Caco-2 (cell line): ENCODE results near the gene PRR15L. TPM values are rescaled to one million over a fixed set of nuclear protein-coding genes. Genes with fewer than 3 reads are reported as not detected.

Experiments
- Bru-seq: library from RNA; stranded (reverse); fragments of 400-500 nt; gene quantifications from one replicate; lab custom pipeline; 2021; lab: Mats Ljungman, UMichigan
- BruChase-seq, 2 experiments: library from RNA; stranded (reverse); fragments of 400-500 nt; gene quantifications; one replicate each; lab custom pipeline; 2021; lab: Mats Ljungman, UMichigan
- BruUV-seq: library from RNA; stranded (reverse); fragments of 400-500 nt; replicated peaks from 2 replicates; lab custom pipeline; 2021; lab: Mats Ljungman, UMichigan
- CTCF ChIA-PET: fragments of 300-600 bp; sonication (Branson Sonifier 250); formaldehyde crosslinking; loops from one replicate; lab custom pipeline; 2022; ENCODE audit warnings: antibody characterized with exemption; lab: Charles Lee
- POLR2A ChIA-PET: fragments of 300-600 bp; sonication (Branson Sonifier 250); formaldehyde crosslinking; loops from one replicate; lab custom pipeline; 2022; ENCODE audit warnings: antibody characterized with exemption; lab: Charles Lee
- DNase-seq, 2 experiments: peaks; one replicate each; pipeline versions ENCODE4 v3.0.0 to v3.0.0-alpha.2; 2020 to 2022
- H3K27me3 ChIP-seq: replicated peaks from 2 replicates; pipeline ENCODE4 v1.6.0; 2011; ENCODE audit warnings: low read length; ENCODE audit not compliant: control insufficient read depth, insufficient read depth
- H3K36me3 ChIP-seq: 2 replicates; pipeline ENCODE4 v1.5.1; 2011; ENCODE audit warnings: low read length; ENCODE audit not compliant: control insufficient read depth, insufficient read depth
- H3K4me1 ChIP-seq: fragments of 250-450 bp; sonication (Bioruptor Pico); 2 replicates; pipeline ENCODE4 v1.5.1; 2020; ENCODE audit warnings: mild to moderate bottlenecking
- H3K4me3 ChIP-seq: 2 replicates; pipeline ENCODE4 v1.5.1; 2011; ENCODE audit warnings: low read depth, mild to moderate bottlenecking, control low read depth, low read length
- H3K9me3 ChIP-seq: fragments of 250-450 bp; sonication (Bioruptor Pico); 2 replicates; pipeline ENCODE4 v1.5.1; 2020; ENCODE audit warnings: mild to moderate bottlenecking, moderate library complexity
- H3K27ac Mint-ChIP-seq: one replicate; pipeline ENCODE4 v1.8.0; 2022; ENCODE audit warnings: mixed read lengths; ENCODE audit not compliant: unreplicated experiment
- H3K27me3 Mint-ChIP-seq: one replicate; pipeline ENCODE4 v1.8.0; 2022; ENCODE audit warnings: mixed read lengths; ENCODE audit not compliant: insufficient read depth, unreplicated experiment
- H3K36me3 Mint-ChIP-seq: one replicate; pipeline ENCODE4 v1.8.0; 2022; ENCODE audit warnings: mild to moderate bottlenecking, mixed read lengths; ENCODE audit not compliant: insufficient read depth, unreplicated experiment
- H3K4me1 Mint-ChIP-seq: one replicate; pipeline ENCODE4 v1.8.0; 2022; ENCODE audit warnings: low read depth, mixed read lengths; ENCODE audit not compliant: unreplicated experiment
- H3K4me3 Mint-ChIP-seq: one replicate; pipeline ENCODE4 v1.8.0; 2022; ENCODE audit warnings: mild to moderate bottlenecking, moderate library complexity, mixed read lengths; ENCODE audit not compliant: unreplicated experiment
- H3K9me3 Mint-ChIP-seq: one replicate; pipeline ENCODE4 v1.8.0; 2022; ENCODE audit warnings: mixed read lengths; ENCODE audit not compliant: unreplicated experiment
- CTCF ChIP-seq, 2 experiments: fragments of 200-600 bp in 1 of 2; IDR thresholded peaks; 1 replicate in 1 of 2; 2 replicates in 1 of 2; pipeline versions ENCODE4 v1.5.1 to v1.8.0; 2011 to 2022; ENCODE audit warnings: antibody characterized with exemption in 1 of 2, control low read depth in 1 of 2, inconsistent platforms in 1 of 2, low read depth in 1 of 2, low read length in 1 of 2, mild to moderate bottlenecking in 1 of 2, moderate library complexity in 1 of 2; ENCODE audit not compliant: insufficient read depth in 1 of 2, severe bottlenecking in 1 of 2, unreplicated experiment in 1 of 2
- intact Hi-C: fragments of 100-400 bp; cut with micrococcal nuclease; formaldehyde crosslinking; loops from one replicate; pipeline ENCODE4 v1.10.0; 2022; ENCODE audit not compliant: unreplicated experiment
- long read RNA-seq: library from polyadenylated mRNA; stranded (forward); transcript quantifications from one replicate; pipeline ENCODE4 v2.0.0, GENCODE V29; 2022
- total RNA-seq: library from RNA; stranded (reverse); gene quantifications from 2 replicates; pipeline ENCODE4 v1.2.3, GENCODE V29; 2022

The PRR15L gene, protein sequence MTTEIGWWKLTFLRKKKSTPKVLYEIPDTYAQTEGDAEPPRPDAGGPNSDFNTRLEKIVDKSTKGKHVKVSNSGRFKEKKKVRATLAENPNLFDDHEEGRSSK
- 24.3 and 30.5 TPM in 2 replicates for total RNA-seq
- percentile 93 among the genes with signal in this experiment for Bru-seq, nascent RNA
- BruChase-seq, experiment 1, labeled RNA remaining after a 2-hour chase: percentile 82 among the genes with signal in this experiment
- percentile 59 among the genes with signal in this experiment for BruChase-seq, experiment 2, labeled RNA remaining after a 6-hour chase
- long read RNA-seq, transcript PRR15L-201 (2 exons, 1,519 nt): major isoform, 49 of 60 reads
- long read RNA-seq, partial matches to known transcripts: 0 of 60 reads
- long read RNA-seq, other reads (novel, unspliced or antisense): 11 of 60 reads

GRCh38 chr17:47957591-47958490, at the start of gene PRR15L:
Gene PRR15L, minus strand, starts transcription at chr17:47957883. Its CDS starts 4,649 bp downstream, at chr17:47953234.
- BruUV-seq: TSS peak; percentile 40
- Histone ChIP-seq H3K36me3 (peaks cover 11% of the 10 kb centered on the region; the same call in 1 of the 2 replicates), H3K27me3 (no peaks in the 10 kb centered on the region), H3K9me3 (no peaks in the 10 kb centered on the region), H3K4me1 (peaks cover 67% of the 10 kb centered on the region), H3K4me3 (peak within 1 kb of the TSS; percentile 59)
- no peak for TF ChIP-seq CTCF (IDR thresholded peaks at IDR 0.05; ENCODE audit: insufficient read depth in 1 of 2, low read depth in 1 of 2, low read length in 1 of 2, severe bottlenecking in 1 of 2, unreplicated experiment in 1 of 2)
- peak; percentile 89 to 93 for DNase-seq
- POLR2A ChIA-PET: interaction anchor here (0.6 to 3.1 kb wide), 10 partner anchors 8 to 655 kb away, joined by 3 to 64 read pairs (median 9); partner anchors contain the start of genes CDK5RAP3, LRRC46, MRPL10 and PNPO
- Mint-ChIP-seq H3K27ac (peak within 1 kb of the TSS; percentile 35), H3K9me3 (peaks cover 7% of the 10 kb centered on the region), H3K4me3 (peak within 1 kb of the TSS; percentile 67), H3K4me1 (peaks cover 53% of the 10 kb centered on the region), H3K36me3 (peaks cover 24% of the 10 kb centered on the region), H3K27me3 (no peaks in the 10 kb centered on the region)
- intact Hi-C loops: loop anchor here (1.0 kb wide), 3 partner anchors 8 to 12 kb away; no protein-coding TSS in a partner anchor
- CTCF ChIA-PET: interaction anchor here (0.6 to 8.3 kb wide), 22 partner anchors 8 to 1405 kb away, joined by 3 to 157 read pairs (median 6); partner anchors contain the start of genes CDK5RAP3, LRRC46, MRPL10 and NFE2L1

- peaks cover 15% of the 10 kb centered on the region for H3K4me1 Mint-ChIP-seq
Measured at GRCh38 chr17:48006936-48007709, 49.4 kb upstream of the PRR15L start.

More at GRCh38 chr17:48006936-48007709, 49.4 kb upstream of the PRR15L start:
- H3K9me3 Mint-ChIP-seq: no peaks in the 10 kb centered on the region
- Histone ChIP-seq H3K36me3 (no peaks in the 10 kb centered on the region), H3K4me3 (no peak overlapping the region), H3K27me3 (no peaks in the 10 kb centered on the region), H3K9me3 (no peaks in the 10 kb centered on the region), H3K4me1 (peaks cover 13% of the 10 kb centered on the region)
- H3K27me3 Mint-ChIP-seq: no peaks in the 10 kb centered on the region
- no TSS peak for BruUV-seq
- intact Hi-C loops: no loop called here
- no peak for TF ChIP-seq CTCF (IDR thresholded peaks at IDR 0.05; ENCODE audit: insufficient read depth in 1 of 2, low read depth in 1 of 2, low read length in 1 of 2, severe bottlenecking in 1 of 2, unreplicated experiment in 1 of 2)
- H3K27ac Mint-ChIP-seq: no peak overlapping the region
- H3K36me3 Mint-ChIP-seq: no peaks in the 10 kb centered on the region
- POLR2A ChIA-PET: no interaction called here
- DNase-seq: no peak
- no peak overlapping the region for H3K4me3 Mint-ChIP-seq
- CTCF ChIA-PET: interaction anchor here (2.5 kb wide), 1 partner anchor 36 kb away, joined by 12 read pairs; the partner anchor contains the start of gene CDK5RAP3
